ENCODE measurements around the gene ZNF718. TPM values are rescaled to one million over a fixed set of nuclear protein-coding genes. Genes with fewer than 3 reads are reported as not detected.
A peak's percentile ranks its signal among the peaks of the same experiment; 100 is the strongest.
"Not testable (repeated sequence)": the region's sequence is repeated elsewhere in the genome, so short reads cannot be mapped to it uniquely, and the experiment has no call there.

ZNF718 gene
- total RNA-seq = 10 to 100 TPM in 2 of 9 donors, 1 to 10 TPM in 7; 2.2 to 13.9 (median 5.6) TPM
- polyA plus RNA-seq = 1 to 10 TPM in 2 of 3 donors, under 1 TPM in 1; 0.51 to 7.4 (median 1.4) TPM
- long read RNA-seq, donor 1, partial matches to known transcripts = 0 of 1 reads
- long read RNA-seq, donor 1, other reads (novel, unspliced or antisense) = 0 of 1 reads
- long read RNA-seq, donor 2 = 0 reads
- long read RNA-seq, donor 3 = 0 reads
- long read RNA-seq, donor 4, partial matches to known transcripts = 0 of 1 reads
- long read RNA-seq, donor 4, other reads (novel, unspliced or antisense) = 0 of 1 reads
- long read RNA-seq, donor 5, transcript ZNF718-201 (4 exons, 3,495 nt) = major isoform, 5 of 14 reads
- long read RNA-seq, donor 5, partial matches to known transcripts = 1 of 14 reads
- long read RNA-seq, donor 5, other reads (novel, unspliced or antisense) = 8 of 14 reads
- long read RNA-seq, donor 6, partial matches to known transcripts = 1 of 6 reads
- long read RNA-seq, donor 6, other reads (novel, unspliced or antisense) = 4 of 6 reads
- long read RNA-seq, donor 7 = 0 reads
- long read RNA-seq, donor 8, partial matches to known transcripts = 0 of 1 reads
- long read RNA-seq, donor 8, other reads (novel, unspliced or antisense) = 0 of 1 reads
- long read RNA-seq, donor 9, partial matches to known transcripts = 0 of 2 reads
- long read RNA-seq, donor 9, other reads (novel, unspliced or antisense) = 0 of 2 reads
- long read RNA-seq, donor 10 = 0 reads

- peaks cover 8% of the 10 kb centered on the region in 2 donors for H3K4me1 ChIP-seq (replicated peaks in 1 of 2)
- WGBS, 4 donors = 0 to 4% (median 1%) methylated on average over 19 to 44 of the region's 44 CpGs
- TF ChIP-seq POLR2A (IDR thresholded peaks at IDR 0.05) = peak; percentile 55 to 92
- no peak for TF ChIP-seq CTCF (IDR thresholded peaks at IDR 0.05)
- no peaks in the 10 kb centered on the region for H3K27me3 ChIP-seq
- peak within 1 kb of the TSS; percentile 59 to 88 (median 85) for H3K4me3 ChIP-seq
- peak; percentile 95 to 99 (median 96) for DNase-seq
- H3K36me3 ChIP-seq (replicated peaks in 1 of 2) = peaks cover 0 to 4% of the 10 kb centered on the region in 2 donors
- peak within 1 kb of the TSS; percentile 80 to 95 (median 82) for H3K27ac ChIP-seq
- no peaks in the 10 kb centered on the region for H3K9me3 ChIP-seq (replicated peaks in 1 of 3)
- intact Hi-C loops (cut with DNase I) = no loop called here
These were observed at the start of gene ZNF718 for GRCh38 chr4:124275-125081. Gene ZNF718 (plus strand): TSS chr4:124501. CDS start chr4:124671, 170 bp downstream.

GRCh38 chr4:85951-86350 is 38.4 kb upstream of the ZNF718 start:
- H3K9me3 ChIP-seq (replicated peaks in 1 of 3) = peaks cover 4 to 91% (median 59%) of the 10 kb centered on the region in 3 donors
- DNase-seq = no peak
- H3K36me3 ChIP-seq (replicated peaks in 1 of 2) = peaks cover 0 to 9% of the 10 kb centered on the region in 2 donors
- peak overlapping the region in 1 of 4 donors; percentile 27 for H3K4me3 ChIP-seq
- WGBS, 4 donors = 92 to 99% (median 97%) methylated on average over 3 of the region's 3 CpGs
- TF ChIP-seq POLR2A (IDR thresholded peaks at IDR 0.05) (no peak), CTCF (IDR thresholded peaks at IDR 0.05) (no peak)
- no peak overlapping the region for H3K27ac ChIP-seq
- intact Hi-C loops (cut with DNase I) = no loop called here
- H3K4me1 ChIP-seq (replicated peaks in 1 of 2) = no peaks in the 10 kb centered on the region
- H3K27me3 ChIP-seq = no peaks in the 10 kb centered on the region

GRCh38 chr4:86559-87324 is 37.6 kb upstream of the ZNF718 start:
- H3K27me3 ChIP-seq; H3K36me3 ChIP-seq (replicated peaks in 1 of 2); H3K4me1 ChIP-seq (replicated peaks in 1 of 2); intact Hi-C loops (cut with DNase I); H3K27ac ChIP-seq; DNase-seq: not testable (repeated sequence)
- Histone ChIP-seq H3K4me3 (peak overlapping the region in 1 of 4 donors; percentile 27), H3K9me3 (replicated peaks in 1 of 3) (peaks cover 1 to 91% (median 59%) of the 10 kb centered on the region in 3 donors)
- WGBS, 4 donors = 89 to 99% (median 95%) methylated on average over 7 of the region's 7 CpGs

- 87 to 100% (median 93%) methylated on average over 1 of the region's 1 CpG for WGBS, 4 donors
- Histone ChIP-seq H3K27me3 (no peaks in the 10 kb centered on the region), H3K36me3 (replicated peaks in 1 of 2) (no peaks in the 10 kb centered on the region), H3K4me1 (replicated peaks in 1 of 2) (no peaks in the 10 kb centered on the region), H3K9me3 (replicated peaks in 1 of 3) (peaks cover 0 to 83% (median 6%) of the 10 kb centered on the region in 3 donors), H3K27ac (no peak overlapping the region), H3K4me3 (no peak overlapping the region)
- DNase-seq = no peak
- TF ChIP-seq POLR2A (IDR thresholded peaks at IDR 0.05) (no peak), CTCF (IDR thresholded peaks at IDR 0.05) (no peak)
- intact Hi-C loops (cut with DNase I) = no loop called here
These were observed 25.9 kb upstream of the ZNF718 start for GRCh38 chr4:98386-98785.
